ENCODE measurements around the gene FURIN. TPM values are rescaled to one million over a fixed set of nuclear protein-coding genes. Genes with fewer than 3 reads are reported as not detected.

Gene FURIN
- total and polyA plus RNA-seq, 2 donors: 11.5 to 36.7 TPM

DNA sequence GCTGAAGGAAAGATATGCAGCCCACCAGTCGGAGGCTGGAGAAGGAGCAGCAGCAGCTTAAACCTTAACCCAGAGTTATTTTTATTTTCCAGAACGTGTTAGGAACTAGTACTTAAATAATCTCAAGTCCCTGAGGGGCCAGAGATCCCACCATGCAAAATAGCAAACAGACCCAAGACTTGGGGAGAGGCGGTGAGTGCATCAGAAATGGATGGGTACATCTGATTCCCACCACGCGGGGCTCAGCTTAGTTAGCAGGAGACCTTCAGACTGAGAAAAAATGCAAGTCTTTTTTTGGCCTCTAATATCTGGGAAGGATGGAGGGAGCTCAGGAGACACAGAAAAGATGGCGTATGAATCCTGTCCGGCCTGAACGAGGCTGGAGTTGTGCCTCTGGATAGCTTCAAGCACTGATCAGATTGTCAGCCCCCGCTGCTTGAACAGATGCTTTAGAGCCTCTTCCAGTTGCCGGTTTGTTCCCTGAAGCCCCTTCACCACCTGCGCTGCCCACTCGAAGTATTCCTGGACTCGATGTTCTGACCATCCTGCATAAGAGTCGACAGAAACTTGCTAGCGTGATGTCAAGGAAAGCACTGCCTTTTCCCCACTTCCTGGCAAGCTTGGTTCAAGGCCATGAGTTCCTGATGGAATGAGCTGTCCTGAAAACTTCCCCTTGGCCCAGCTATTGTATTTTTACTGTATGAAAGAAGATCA lies 62.6 kb downstream of the FURIN start:
- Histone ChIP-seq H3K4me3 (ENCODE audit: low read length in 2 of 2) (no peak overlapping the region), H3K4me1 (ENCODE audit: control insufficient read depth in 2 of 2, insufficient read depth in 2 of 2, low read length in 2 of 2) (peaks cover 29 to 49% of the 10 kb centered on the region in 2 donors), H3K36me3 (ENCODE audit: control insufficient read depth in 2 of 2, insufficient read depth in 2 of 2, low read length in 1 of 2) (no peaks in the 10 kb centered on the region), H3K9me3 (ENCODE audit: control insufficient read depth in 2 of 2, insufficient read depth in 1 of 2, low read length in 1 of 2) (peaks cover 0 to 4% of the 10 kb centered on the region in 2 donors), H3K27me3 (ENCODE audit: control insufficient read depth in 2 of 2, insufficient read depth in 1 of 2, low read length in 1 of 2) (no peaks in the 10 kb centered on the region), H3K27ac (ENCODE audit: low read depth in 1 of 2, low read length in 1 of 2) (peak overlapping the region; percentile 89 to 95)
- 81% methylated on average over 15 of the region's 15 CpGs for WGBS
- DNase-seq (ENCODE audit: low read depth in 6 of 9, low spot score in 9 of 9): peak in 1 of 9 donors; percentile 23

DNA sequence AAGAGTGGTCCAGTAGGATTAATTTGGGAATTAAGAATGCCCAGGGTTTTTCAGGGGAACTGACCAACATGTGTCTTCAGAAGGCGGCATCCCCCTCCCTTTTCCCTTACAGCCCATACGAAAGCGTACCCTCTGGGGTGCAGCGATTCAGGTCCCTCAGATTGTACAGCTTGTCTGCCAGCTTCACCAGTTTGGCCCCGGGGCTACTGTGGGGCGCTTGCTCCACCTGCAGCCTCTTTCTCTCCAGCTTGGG lies 63.1 kb downstream of the FURIN start:
- Histone ChIP-seq H3K36me3 (ENCODE audit: control insufficient read depth in 2 of 2, insufficient read depth in 2 of 2, low read length in 1 of 2) (no peaks in the 10 kb centered on the region), H3K4me1 (ENCODE audit: control insufficient read depth in 2 of 2, insufficient read depth in 2 of 2, low read length in 2 of 2) (peaks cover 32 to 54% of the 10 kb centered on the region in 2 donors), H3K4me3 (ENCODE audit: low read length in 2 of 2) (peak overlapping the region; percentile 57), H3K27me3 (ENCODE audit: control insufficient read depth in 2 of 2, insufficient read depth in 1 of 2, low read length in 1 of 2) (no peaks in the 10 kb centered on the region), H3K9me3 (ENCODE audit: control insufficient read depth in 2 of 2, insufficient read depth in 1 of 2, low read length in 1 of 2) (peaks cover 0 to 4% of the 10 kb centered on the region in 2 donors), H3K27ac (ENCODE audit: low read depth in 1 of 2, low read length in 1 of 2) (peak overlapping the region; percentile 62 to 89)
- 18% methylated on average over 6 of the region's 6 CpGs for WGBS
- DNase-seq (ENCODE audit: low read depth in 6 of 9, low spot score in 9 of 9): no peak

DNA sequence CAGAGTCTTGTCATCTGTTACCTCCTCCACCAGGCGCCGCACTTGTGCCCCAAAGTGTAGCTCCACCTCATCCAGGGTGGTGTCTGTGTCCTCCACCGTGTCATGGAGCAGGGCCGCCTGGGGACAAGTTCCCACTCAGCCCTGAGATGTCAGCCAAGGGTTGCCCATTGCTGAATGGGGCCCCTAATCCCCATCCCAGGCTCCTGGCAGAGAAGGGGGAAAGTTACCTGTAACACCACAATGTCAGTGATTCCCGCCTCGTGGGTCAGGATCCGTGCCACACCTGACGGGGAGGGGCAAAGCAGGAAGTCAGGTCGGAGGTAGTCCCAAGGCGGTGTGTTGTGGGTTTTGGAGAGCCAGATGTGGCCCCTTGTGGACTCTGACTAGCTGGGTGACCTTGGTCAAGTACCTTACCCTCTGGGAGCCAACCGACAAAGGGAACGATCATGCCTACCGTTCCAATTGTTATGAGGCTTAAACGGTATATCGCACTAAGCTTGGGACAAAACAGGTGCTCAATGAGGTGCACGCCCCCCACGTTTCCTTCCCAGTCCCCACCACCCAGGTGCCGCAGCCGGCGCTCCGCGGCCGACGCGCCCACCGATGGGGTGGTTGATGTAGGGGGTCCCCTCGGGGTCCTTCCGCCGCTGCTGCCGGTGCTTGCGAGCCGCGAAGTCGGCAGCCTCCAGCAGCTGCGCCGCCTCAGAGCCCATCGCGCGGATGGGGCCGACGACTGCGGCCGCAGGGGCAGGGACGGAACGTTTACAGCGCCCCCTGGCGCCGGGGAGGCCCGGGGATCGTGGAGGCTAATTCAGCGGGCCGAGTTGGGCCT lies 63.7 kb downstream of the FURIN start, which contains the start of gene HDDC3:
Gene HDDC3, minus strand, starts transcription at position 722 of the 832 bp plus-strand sequence. Its CDS starts 9 bp downstream, at position 713.
- Histone ChIP-seq H3K27me3 (ENCODE audit: control insufficient read depth in 2 of 2, insufficient read depth in 1 of 2, low read length in 1 of 2) (no peaks in the 10 kb centered on the region), H3K4me3 (ENCODE audit: low read length in 2 of 2) (peak within 1 kb of the TSS; percentile 57), H3K4me1 (ENCODE audit: control insufficient read depth in 2 of 2, insufficient read depth in 2 of 2, low read length in 2 of 2) (peaks cover 32 to 54% of the 10 kb centered on the region in 2 donors), H3K9me3 (ENCODE audit: control insufficient read depth in 2 of 2, insufficient read depth in 1 of 2, low read length in 1 of 2) (peaks cover 0 to 4% of the 10 kb centered on the region in 2 donors), H3K36me3 (ENCODE audit: control insufficient read depth in 2 of 2, insufficient read depth in 2 of 2, low read length in 1 of 2) (peaks cover 0 to 4% of the 10 kb centered on the region in 2 donors), H3K27ac (ENCODE audit: low read depth in 1 of 2, low read length in 1 of 2) (peak within 1 kb of the TSS; percentile 89 to 90)
- peak; percentile 76 to 95 (median 87) for DNase-seq (ENCODE audit: low read depth in 6 of 9, low spot score in 9 of 9)
- WGBS: under 1% methylated on average over 52 of the region's 52 CpGs

DNA sequence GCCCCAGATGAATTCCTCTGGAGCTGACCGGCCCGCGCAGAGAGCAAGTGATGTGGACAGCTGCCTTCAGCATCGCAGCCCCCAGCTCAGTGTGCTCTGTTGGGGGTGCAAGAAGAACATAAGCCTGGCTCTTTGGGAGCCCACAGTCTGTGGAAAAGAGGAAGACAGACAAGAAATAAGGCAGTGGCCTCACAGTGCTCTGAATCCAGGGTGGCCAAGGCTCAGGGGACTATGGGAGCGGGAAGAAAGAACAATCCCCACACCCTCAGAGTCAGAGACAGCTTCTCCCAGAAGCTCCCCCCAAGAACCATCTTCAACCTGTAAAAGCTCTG lies 64.2 kb downstream of the FURIN start:
- DNase-seq (ENCODE audit: low read depth in 6 of 9, low spot score in 9 of 9): no peak
- Histone ChIP-seq H3K36me3 (ENCODE audit: control insufficient read depth in 2 of 2, insufficient read depth in 2 of 2, low read length in 1 of 2) (peaks cover 0 to 4% of the 10 kb centered on the region in 2 donors), H3K9me3 (ENCODE audit: control insufficient read depth in 2 of 2, insufficient read depth in 1 of 2, low read length in 1 of 2) (peaks cover 0 to 4% of the 10 kb centered on the region in 2 donors), H3K27ac (ENCODE audit: low read depth in 1 of 2, low read length in 1 of 2) (peak overlapping the region in 1 of 2 donors; percentile 89), H3K4me3 (ENCODE audit: low read length in 2 of 2) (peak overlapping the region; percentile 57), H3K27me3 (ENCODE audit: control insufficient read depth in 2 of 2, insufficient read depth in 1 of 2, low read length in 1 of 2) (no peaks in the 10 kb centered on the region), H3K4me1 (ENCODE audit: control insufficient read depth in 2 of 2, insufficient read depth in 2 of 2, low read length in 2 of 2) (peaks cover 32 to 54% of the 10 kb centered on the region in 2 donors)
- WGBS: 24% methylated on average over 5 of the region's 5 CpGs

Other genes with a start within 250 kb of the FURIN start
- gene BLM, start 151.2 kb upstream of the FURIN start, total RNA-seq: 25.6 TPM
- 13.2 TPM for gene BLM, start 151.2 kb upstream of the FURIN start, polyA plus RNA-seq
- 8.3 TPM for gene FES, start 15.9 kb downstream of the FURIN start, total RNA-seq
- 19.4 TPM for gene FES, start 15.9 kb downstream of the FURIN start, polyA plus RNA-seq
- gene MAN2A2, start 34.7 kb downstream of the FURIN start, total RNA-seq: 8.3 TPM
- gene MAN2A2, start 34.7 kb downstream of the FURIN start, polyA plus RNA-seq: 46.5 TPM
- gene HDDC3, start 64.0 kb downstream of the FURIN start, total RNA-seq: 18.7 TPM
- 25.4 TPM for gene HDDC3, start 64.0 kb downstream of the FURIN start, polyA plus RNA-seq
- 29.8 TPM for gene UNC45A, start 66.7 kb downstream of the FURIN start, total RNA-seq
- gene UNC45A, start 66.7 kb downstream of the FURIN start, polyA plus RNA-seq: 38.9 TPM
- 11.0 TPM for gene RCCD1, start 86.3 kb downstream of the FURIN start, total RNA-seq
- 5.0 TPM for gene RCCD1, start 86.3 kb downstream of the FURIN start, polyA plus RNA-seq
- gene PRC1, start 125.9 kb downstream of the FURIN start, total RNA-seq: 90.9 TPM
- gene PRC1, start 125.9 kb downstream of the FURIN start, polyA plus RNA-seq: 18.7 TPM
- 8.7 TPM for gene VPS33B, start 154.0 kb downstream of the FURIN start, total RNA-seq
- gene VPS33B, start 154.0 kb downstream of the FURIN start, polyA plus RNA-seq: 19.0 TPM
- 3.2 TPM for gene SV2B, start 231.7 kb downstream of the FURIN start, total RNA-seq
- 1.7 TPM for gene SV2B, start 231.7 kb downstream of the FURIN start, polyA plus RNA-seq